ENCODE measurements around the gene IL36A. TPM values are rescaled to one million over a fixed set of nuclear protein-coding genes. Genes with fewer than 3 reads are reported as not detected.

Gene IL36A
- total and polyA plus RNA-seq, 2 experiments from 2014 or later, result not detected

GRCh38 chr2:113034016-113034415 is 28.8 kb downstream of the IL36A start:
- no peaks in the 10 kb centered on the region for H3F3A ChIP-seq (ENCODE audit: insufficient read depth)
- 25 to 28% methylated on average over 3 of the region's 3 CpGs for whole genome bisulfite sequencing, 2 experiments (ENCODE audit: low coverage in 1 of 2, low lambda C conversion rate in 2 of 2, missing lambda C conversion rate in 2 of 2)
- TF ChIP-seq EZH2 (IDR thresholded peaks at IDR 0.05; ENCODE audit: insufficient read depth, poor library complexity, severe bottlenecking) (no peak), EZH2phosphoT487 (IDR thresholded peaks at IDR 0.05; ENCODE audit: insufficient read depth, low read depth) (no peak)

DNA sequence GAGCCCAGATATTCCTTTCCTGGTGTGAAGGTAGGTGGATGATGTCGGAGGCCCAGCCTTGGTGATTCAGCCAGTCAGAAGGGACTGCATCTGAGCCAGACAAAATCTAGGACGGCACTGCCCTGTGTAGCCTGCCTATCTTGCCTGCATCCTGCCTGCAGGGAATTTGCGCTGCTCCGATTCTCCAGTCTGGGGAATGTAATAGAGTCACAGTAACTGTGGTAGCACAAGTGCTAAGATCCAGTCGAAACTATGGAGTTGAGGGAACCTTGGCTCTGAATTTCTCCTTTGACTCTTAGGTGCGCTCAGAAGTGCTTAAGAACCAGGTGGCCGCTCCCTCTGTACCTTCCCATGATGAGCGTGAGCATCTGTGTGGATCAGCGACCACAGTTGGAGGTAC is 31.5 kb downstream of the IL36A start:
- Histone ChIP-seq H3K4me1 (ENCODE audit: insufficient read depth) (no peaks in the 10 kb centered on the region), H3K27ac (no peak overlapping the region), H3F3A (ENCODE audit: insufficient read depth) (no peaks in the 10 kb centered on the region), H3K9me3 (ENCODE audit: low read depth) (no peaks in the 10 kb centered on the region), H3K9me2 (ENCODE audit: insufficient read depth) (no peaks in the 10 kb centered on the region), H2AFZ (no peak overlapping the region), H3K36me3 (ENCODE audit: low read depth) (no peaks in the 10 kb centered on the region), H3K4me3 (no peak overlapping the region), H3K9ac (no peak overlapping the region), H3K79me2 (ENCODE audit: insufficient read depth) (no peaks in the 10 kb centered on the region), H3K4me2 (ENCODE audit: unreplicated experiment) (no peak overlapping the region), H4K20me1 (ENCODE audit: insufficient read depth) (no peaks in the 10 kb centered on the region), H3K27me3 (replicated peaks; ENCODE audit: insufficient read depth) (peaks cover 45% of the 10 kb centered on the region)
- in situ Hi-C loops (cut with MboI), result no loop called here
- TF ChIP-seq EZH2phosphoT487 (IDR thresholded peaks at IDR 0.05; ENCODE audit: insufficient read depth, low read depth) (no peak), EZH2 (IDR thresholded peaks at IDR 0.05; ENCODE audit: insufficient read depth, poor library complexity, severe bottlenecking) (no peak)
- 48 to 51% methylated on average over 9 of the region's 9 CpGs for whole genome bisulfite sequencing, 2 experiments (ENCODE audit: low coverage in 1 of 2, low lambda C conversion rate in 2 of 2, missing lambda C conversion rate in 2 of 2)
- DNase-seq, result no peak

More at GRCh38 chr2:113034016-113034415, 28.8 kb downstream of the IL36A start:
- H3K9ac ChIP-seq, result no peak overlapping the region
- H3K36me3 ChIP-seq (ENCODE audit: low read depth), result no peaks in the 10 kb centered on the region
- no peak overlapping the region for H3K4me3 ChIP-seq
- no peak overlapping the region for H2AFZ ChIP-seq
- in situ Hi-C loops (cut with MboI), result no loop called here
- no peak overlapping the region for H3K4me2 ChIP-seq (ENCODE audit: unreplicated experiment)
- H3K4me1 ChIP-seq (ENCODE audit: insufficient read depth), result no peaks in the 10 kb centered on the region
- no peaks in the 10 kb centered on the region for H4K20me1 ChIP-seq (ENCODE audit: insufficient read depth)
- no peaks in the 10 kb centered on the region for H3K9me3 ChIP-seq (ENCODE audit: low read depth)
- no peak overlapping the region for H3K27ac ChIP-seq
- H3K79me2 ChIP-seq (ENCODE audit: insufficient read depth), result no peaks in the 10 kb centered on the region
- H3K9me2 ChIP-seq (ENCODE audit: insufficient read depth), result no peaks in the 10 kb centered on the region
- peaks cover 48% of the 10 kb centered on the region for H3K27me3 ChIP-seq (replicated peaks; ENCODE audit: insufficient read depth)
- DNase-seq, result no peak

- H3F3A ChIP-seq (ENCODE audit: insufficient read depth), result no peaks in the 10 kb centered on the region
- no peak for DNase-seq
These were observed 33.0 kb downstream of the IL36A start for GRCh38 chr2:113038291-113038690.

DNA sequence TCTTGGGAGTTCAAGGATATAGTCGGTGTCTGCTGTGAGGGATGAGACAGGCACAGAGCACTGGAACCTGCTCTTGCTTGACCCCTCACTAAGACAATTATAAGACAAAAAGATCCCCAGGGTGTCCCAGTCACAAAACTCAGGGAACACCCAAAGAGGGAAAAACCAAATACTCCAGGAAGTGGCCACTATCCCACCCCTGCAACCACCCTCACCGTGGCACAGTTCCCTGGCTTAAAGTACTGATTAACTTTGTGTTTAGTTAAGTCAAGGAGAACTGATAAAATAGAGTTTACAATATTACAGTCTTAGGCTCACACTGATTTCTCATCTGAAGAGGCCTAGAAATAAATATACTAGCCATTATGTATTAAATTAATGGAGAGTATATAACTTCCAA is 33.9 kb downstream of the IL36A start:
- TF ChIP-seq EZH2phosphoT487 (IDR thresholded peaks at IDR 0.05; ENCODE audit: insufficient read depth, low read depth) (no peak), EZH2 (IDR thresholded peaks at IDR 0.05; ENCODE audit: insufficient read depth, poor library complexity, severe bottlenecking) (no peak)
- Histone ChIP-seq H3K79me2 (ENCODE audit: insufficient read depth) (no peaks in the 10 kb centered on the region), H4K20me1 (ENCODE audit: insufficient read depth) (no peaks in the 10 kb centered on the region), H3K27me3 (replicated peaks; ENCODE audit: insufficient read depth) (peaks cover 36% of the 10 kb centered on the region), H3K27ac (no peak overlapping the region), H3K9me3 (ENCODE audit: low read depth) (no peaks in the 10 kb centered on the region), H3K9me2 (ENCODE audit: insufficient read depth) (no peaks in the 10 kb centered on the region), H2AFZ (no peak overlapping the region), H3K4me2 (ENCODE audit: unreplicated experiment) (no peak overlapping the region), H3K4me1 (ENCODE audit: insufficient read depth) (no peaks in the 10 kb centered on the region), H3F3A (ENCODE audit: insufficient read depth) (no peaks in the 10 kb centered on the region), H3K9ac (no peak overlapping the region), H3K36me3 (ENCODE audit: low read depth) (no peaks in the 10 kb centered on the region), H3K4me3 (no peak overlapping the region)
- DNase-seq, result no peak
- in situ Hi-C loops (cut with MboI), result no loop called here
- 78 to 85% methylated on average over 2 of the region's 2 CpGs for WGBS, 2 experiments (ENCODE audit: low coverage in 1 of 2, low lambda C conversion rate in 2 of 2, missing lambda C conversion rate in 2 of 2)

More at GRCh38 chr2:113038291-113038690, 33.0 kb downstream of the IL36A start:
- Histone ChIP-seq H3K4me3 (no peak overlapping the region), H2AFZ (no peak overlapping the region), H3K79me2 (ENCODE audit: insufficient read depth) (no peaks in the 10 kb centered on the region), H3K4me1 (ENCODE audit: insufficient read depth) (no peaks in the 10 kb centered on the region), H3K9me3 (ENCODE audit: low read depth) (no peaks in the 10 kb centered on the region), H4K20me1 (ENCODE audit: insufficient read depth) (no peaks in the 10 kb centered on the region), H3K36me3 (ENCODE audit: low read depth) (no peaks in the 10 kb centered on the region), H3K4me2 (ENCODE audit: unreplicated experiment) (no peak overlapping the region), H3K27me3 (replicated peaks; ENCODE audit: insufficient read depth) (peaks cover 38% of the 10 kb centered on the region), H3K9me2 (ENCODE audit: insufficient read depth) (no peaks in the 10 kb centered on the region), H3K9ac (no peak overlapping the region), H3K27ac (no peak overlapping the region)
- no peak for TF ChIP-seq EZH2phosphoT487 (IDR thresholded peaks at IDR 0.05; ENCODE audit: insufficient read depth, low read depth)
- TF ChIP-seq EZH2 (IDR thresholded peaks at IDR 0.05; ENCODE audit: insufficient read depth, poor library complexity, severe bottlenecking), result no peak
- in situ Hi-C loops (cut with MboI), result no loop called here
- WGBS, 2 experiments (ENCODE audit: low coverage in 1 of 2, low lambda C conversion rate in 2 of 2, missing lambda C conversion rate in 2 of 2), result 16 to 37% methylated on average over 3 of the region's 3 CpGs

DNA sequence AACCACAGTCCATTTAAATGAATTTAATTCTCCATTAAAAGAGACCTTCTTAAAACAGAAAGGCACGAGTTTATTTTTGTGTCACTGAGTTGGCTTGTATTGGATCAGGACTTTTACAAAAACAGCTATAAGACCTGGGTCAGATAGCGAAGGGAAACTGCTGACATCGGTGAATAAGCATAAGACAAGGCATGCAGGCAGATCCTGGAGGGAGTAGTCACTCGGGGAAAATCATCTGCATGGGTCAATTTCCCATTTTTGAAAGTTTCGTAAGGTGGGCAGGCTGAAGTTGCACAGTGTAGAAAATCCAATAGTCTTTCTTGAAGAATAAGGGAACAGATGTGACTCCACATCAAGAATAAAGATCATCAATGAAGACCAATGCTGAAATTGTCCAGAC is 34.5 kb downstream of the IL36A start:
- Histone ChIP-seq H3K79me2 (ENCODE audit: insufficient read depth) (no peaks in the 10 kb centered on the region), H3K4me3 (no peak overlapping the region), H3K4me2 (ENCODE audit: unreplicated experiment) (no peak overlapping the region), H3K9me2 (ENCODE audit: insufficient read depth) (no peaks in the 10 kb centered on the region), H2AFZ (no peak overlapping the region), H3F3A (ENCODE audit: insufficient read depth) (no peaks in the 10 kb centered on the region), H3K4me1 (ENCODE audit: insufficient read depth) (no peaks in the 10 kb centered on the region), H3K36me3 (ENCODE audit: low read depth) (no peaks in the 10 kb centered on the region), H3K27me3 (replicated peaks; ENCODE audit: insufficient read depth) (peaks cover 40% of the 10 kb centered on the region), H3K27ac (no peak overlapping the region), H3K9me3 (ENCODE audit: low read depth) (no peaks in the 10 kb centered on the region), H4K20me1 (ENCODE audit: insufficient read depth) (no peaks in the 10 kb centered on the region), H3K9ac (no peak overlapping the region)
- DNase-seq, result no peak
- TF ChIP-seq EZH2 (IDR thresholded peaks at IDR 0.05; ENCODE audit: insufficient read depth, poor library complexity, severe bottlenecking), result no peak
- TF ChIP-seq EZH2phosphoT487 (IDR thresholded peaks at IDR 0.05; ENCODE audit: insufficient read depth, low read depth), result no peak
- WGBS, 2 experiments (ENCODE audit: low coverage in 1 of 2, low lambda C conversion rate in 2 of 2, missing lambda C conversion rate in 2 of 2), result 40 to 44% methylated on average over 5 of the region's 5 CpGs
- in situ Hi-C loops (cut with MboI), result no loop called here
